GM19463 (cell line): ENCODE results near the gene SMAD9.
"Not testable (repeated sequence)": the region's sequence is repeated elsewhere in the genome, so short reads cannot be mapped to it uniquely, and the experiment has no call there.

Source experiments
- ATAC-seq: cut with Tn5 transposase; IDR thresholded peaks from one replicate; pipeline ENCODE4 v1.9.1; 2021; ENCODE audit warnings: mild to moderate bottlenecking, moderate library complexity; ENCODE audit not compliant: unreplicated experiment

Gene SMAD9

DNA sequence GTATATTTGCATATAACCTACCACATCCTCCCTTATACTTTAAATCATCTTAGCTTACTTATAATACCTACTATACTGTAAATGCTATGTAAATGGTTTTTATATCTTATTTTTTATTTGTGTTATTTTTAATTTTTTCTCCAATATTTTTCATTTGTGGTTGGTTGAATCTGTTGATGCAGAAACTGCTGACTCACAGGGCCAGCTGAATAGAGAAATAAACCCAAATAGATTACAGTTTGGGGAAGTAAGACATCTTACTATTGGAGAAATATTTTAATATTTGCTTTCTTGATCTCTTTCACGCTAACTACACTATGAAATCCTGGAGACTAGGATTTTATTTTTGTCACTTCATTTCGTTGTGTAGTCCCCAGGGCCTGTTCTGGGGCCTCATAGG is 7.1 kb downstream of the SMAD9 start:
- ATAC-seq: no peak

GRCh38 chr13:36912369-36912768 is 7.7 kb downstream of the SMAD9 start:
- no peak for ATAC-seq

DNA sequence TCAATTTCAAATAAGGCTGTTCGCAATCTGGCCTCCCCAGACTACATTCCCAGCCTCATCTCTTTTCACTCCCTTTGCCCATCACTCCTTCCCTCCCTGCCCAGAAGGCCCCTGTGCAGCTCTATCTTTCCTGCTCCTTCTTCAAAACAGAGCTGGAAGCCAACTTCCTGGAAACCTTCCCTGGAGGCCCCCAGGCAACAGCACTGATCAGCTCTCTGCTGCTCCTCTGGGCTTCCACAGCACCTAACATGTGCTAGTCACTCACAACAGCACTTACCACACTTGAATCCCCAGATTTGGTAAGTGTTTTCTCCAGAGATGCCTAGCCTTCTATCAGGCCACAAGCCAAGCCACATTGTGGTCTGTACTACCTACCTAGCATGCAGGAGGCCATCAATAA is 9.5 kb downstream of the SMAD9 start:
- ATAC-seq: no peak

GRCh38 chr13:36907821-36908220 is 12.2 kb downstream of the SMAD9 start:
- ATAC-seq: no peak

DNA sequence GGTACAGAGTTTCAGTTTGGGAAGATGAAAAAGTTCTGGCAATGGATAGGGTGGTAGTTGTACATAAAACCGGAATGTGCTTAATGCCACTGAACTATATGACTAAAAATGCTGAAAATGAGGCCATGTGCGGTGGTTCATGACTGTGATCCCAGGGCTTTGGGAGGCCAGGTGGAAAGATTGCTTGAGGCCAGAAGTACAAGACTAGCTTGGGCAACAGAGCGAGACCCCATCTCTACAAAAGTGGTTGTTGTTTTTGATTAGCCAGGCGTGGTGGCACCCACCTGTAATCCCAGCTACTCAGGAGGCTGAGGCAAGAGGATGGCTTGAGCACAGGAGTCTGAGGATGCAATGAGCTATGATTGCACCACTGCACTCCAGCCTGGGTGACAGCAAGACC is 12.8 kb downstream of the SMAD9 start:
- no peak for ATAC-seq

- no peak for ATAC-seq
These were observed 14.1 kb downstream of the SMAD9 start for GRCh38 chr13:36905944-36906343.

DNA sequence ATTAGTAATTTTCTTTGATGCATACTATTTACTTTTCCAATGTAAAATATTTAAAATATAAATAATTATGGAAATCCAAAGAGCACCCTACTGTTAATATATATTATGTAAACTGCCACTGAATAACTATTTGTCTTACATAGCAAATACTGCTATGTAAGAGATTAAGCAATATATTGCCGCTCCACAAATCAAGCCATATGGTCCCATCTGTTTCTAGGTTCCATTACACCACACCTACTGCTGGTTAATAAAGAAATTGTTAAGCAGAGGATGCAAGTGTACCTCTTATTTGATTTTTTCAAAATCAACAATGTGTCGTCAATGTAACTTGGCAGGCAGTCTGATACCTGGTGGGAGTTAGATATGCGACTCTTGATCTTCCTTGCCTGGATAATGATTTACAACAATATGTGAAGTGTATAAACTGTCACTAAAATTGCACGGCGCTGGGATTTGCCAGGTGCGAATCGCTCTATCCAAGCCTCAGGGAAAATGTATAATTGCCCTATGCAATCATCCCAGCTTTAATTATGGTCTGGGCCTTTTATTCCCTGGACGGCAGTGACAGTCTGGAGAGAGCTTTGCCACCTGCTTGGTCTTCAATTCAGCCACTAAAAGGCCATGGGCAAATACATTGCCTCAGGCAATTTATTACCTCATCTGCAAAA is 16.0 kb downstream of the SMAD9 start:
- no peak for ATAC-seq

- ATAC-seq: no peak
These were observed 22.9 kb downstream of the SMAD9 start for GRCh38 chr13:36897054-36897616.

GRCh38 chr13:36891752-36892151 is 28.3 kb downstream of the SMAD9 start:
- no peak for ATAC-seq

DNA sequence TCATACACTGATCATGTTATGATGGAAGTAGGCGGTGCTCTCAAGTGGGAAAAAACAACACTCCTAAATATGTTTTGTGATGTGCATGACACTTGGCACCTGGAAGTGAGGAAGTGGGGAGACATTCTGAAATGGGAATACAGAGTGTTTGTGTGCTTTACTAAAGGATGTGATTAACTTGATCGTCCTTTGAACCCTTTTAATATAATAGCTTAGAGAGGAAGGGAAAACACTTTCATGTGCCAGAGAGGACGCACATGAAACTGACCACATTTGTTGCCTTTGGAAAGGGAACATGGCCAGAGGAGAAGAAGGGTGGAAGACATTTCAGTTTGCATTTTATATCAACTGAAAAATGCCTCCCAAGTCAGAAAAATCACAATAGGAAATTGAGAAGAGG is 31.4 kb downstream of the SMAD9 start:
- no peak for ATAC-seq

GRCh38 chr13:36887758-36888521 is 32.1 kb downstream of the SMAD9 start:
- ATAC-seq: no peak

- no peak for ATAC-seq
These were observed 34.1 kb downstream of the SMAD9 start for GRCh38 chr13:36885901-36886300.

DNA sequence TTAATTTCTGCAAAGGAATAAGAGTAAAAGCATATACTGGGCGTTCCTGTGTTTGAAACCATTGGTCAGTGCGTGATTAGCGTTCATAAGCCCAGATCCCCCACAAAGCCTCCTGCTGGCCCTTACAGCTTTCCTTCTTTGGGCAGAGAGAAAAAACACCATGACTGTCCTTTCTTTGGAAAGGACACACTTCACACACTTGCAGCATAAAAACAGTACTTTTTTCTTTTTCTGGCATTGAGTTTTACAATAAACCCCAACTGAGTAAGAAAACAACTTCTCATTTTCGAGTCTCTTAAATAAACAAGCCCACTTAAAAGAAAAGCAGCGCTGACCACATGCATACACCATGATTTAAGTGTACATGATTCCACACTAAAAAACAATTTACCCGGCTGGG is 35.8 kb downstream of the SMAD9 start:
- no peak for ATAC-seq

- ATAC-seq: no peak
These were observed 36.2 kb downstream of the SMAD9 start for GRCh38 chr13:36883824-36884223.

GRCh38 chr13:36883392-36883791 is 36.6 kb downstream of the SMAD9 start:
- not testable (repeated sequence) for ATAC-seq

- ATAC-seq: no peak
These were observed 37.1 kb downstream of the SMAD9 start for GRCh38 chr13:36882829-36883390.

- ATAC-seq: no peak
These were observed 39.1 kb downstream of the SMAD9 start for GRCh38 chr13:36880961-36881360.

DNA sequence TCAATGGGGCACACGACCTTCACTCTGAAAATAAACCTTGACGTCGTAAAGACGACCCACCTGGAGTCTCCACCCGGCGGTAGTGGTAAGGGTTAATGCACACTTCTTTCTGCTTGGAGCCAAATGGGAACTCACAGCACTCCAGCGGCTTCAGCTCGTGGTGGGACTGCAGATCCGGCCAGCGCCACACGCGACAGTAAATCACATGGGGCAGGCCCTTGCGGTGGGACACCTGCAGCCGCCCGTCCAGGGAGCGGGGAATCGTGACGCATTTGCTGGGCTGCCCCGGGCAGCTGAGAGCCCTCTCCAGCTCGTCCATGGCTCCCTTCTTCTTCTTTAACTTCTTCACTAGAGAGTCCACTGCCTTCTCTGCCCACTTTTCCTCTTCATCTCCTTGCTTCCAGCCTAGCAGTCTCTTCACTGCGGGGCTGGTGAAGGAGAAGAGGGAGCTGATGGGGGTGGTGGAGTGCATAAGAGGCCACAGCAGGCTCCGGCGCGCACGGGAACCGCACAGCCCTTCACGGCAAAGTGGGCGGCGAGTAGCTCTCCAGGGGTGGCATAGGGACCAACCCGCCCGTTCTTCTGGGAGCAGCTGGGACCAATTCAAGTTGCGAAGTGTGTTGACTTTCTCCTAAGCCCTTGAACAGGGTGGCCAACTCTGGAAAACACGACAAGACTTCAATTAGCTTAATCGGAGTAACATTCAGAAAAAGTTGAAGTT is 40.7 kb downstream of the SMAD9 start:
- ATAC-seq: no peak

GRCh38 chr13:36875961-36876360 is 44.1 kb downstream of the SMAD9 start:
- ATAC-seq: no peak

- no peak for ATAC-seq
These were observed 44.6 kb downstream of the SMAD9 start for GRCh38 chr13:36875431-36875830.

DNA sequence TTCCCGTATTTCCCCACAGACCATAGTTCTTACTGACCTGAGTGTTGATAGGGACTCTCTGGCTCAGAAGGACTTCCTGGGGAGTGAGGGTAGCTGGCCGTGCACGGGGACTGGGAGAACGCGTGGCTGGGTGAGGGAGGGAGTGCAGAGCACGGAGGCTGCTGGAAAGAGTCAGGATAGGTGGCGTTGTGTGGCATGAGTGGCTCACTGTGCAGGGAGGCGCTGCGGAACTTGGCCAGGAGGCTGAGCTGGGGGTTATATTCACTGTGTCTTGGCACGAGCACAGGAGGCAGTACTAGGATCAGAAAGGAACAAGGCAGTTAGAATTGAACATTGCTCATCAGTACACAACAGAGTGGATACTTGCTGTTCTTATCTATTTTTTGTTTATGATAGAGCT is 47.4 kb downstream of the SMAD9 start:
- ATAC-seq: no peak
